Karpas-422 (cell line): ENCODE data around the gene PSME2. TPM values are rescaled to one million over a fixed set of nuclear protein-coding genes. Genes with fewer than 3 reads are reported as not detected.

Source experiments
- DNase-seq: peaks from one replicate; pipeline ENCODE4 v3.0.0-alpha.2; 2015
- H2AFZ ChIP-seq: fragments of 200-600 bp; sonication (generic); 2 replicates; pipeline ENCODE4 v1.6.1; 2014; ENCODE audit warnings: antibody characterized with exemption, low read length, mixed read lengths
- H3K27ac ChIP-seq: fragments of 200-600 bp; sonication (generic); 2 replicates; pipeline ENCODE4 v1.5.1; 2014; ENCODE audit warnings: mild to moderate bottlenecking, low read length, moderate library complexity
- H3K27me3 ChIP-seq: fragments of 200-600 bp; sonication (generic); 2 replicates; pipeline ENCODE4 v1.6.1; 2014; ENCODE audit warnings: low read length, mixed read lengths
- H3K36me3 ChIP-seq: fragments of 200-600 bp; sonication (generic); 2 replicates; pipeline ENCODE4 v1.6.1; 2014; ENCODE audit warnings: low read length, mixed read lengths; ENCODE audit not compliant: insufficient read depth
- H3K4me1 ChIP-seq: fragments of 200-600 bp; sonication (generic); 2 replicates; pipeline ENCODE4 v1.6.1; 2014; ENCODE audit warnings: mild to moderate bottlenecking, low read length, mixed read lengths
- H3K4me2 ChIP-seq: fragments of 200-600 bp; sonication (generic); 2 replicates; pipeline ENCODE4 v1.6.1; 2014; ENCODE audit warnings: low read length, low read depth, mild to moderate bottlenecking; ENCODE audit not compliant: poor library complexity, severe bottlenecking
- H3K4me3 ChIP-seq: fragments of 200-600 bp; sonication (generic); 2 replicates; pipeline ENCODE4 v1.5.1; 2014; ENCODE audit warnings: mild to moderate bottlenecking, antibody characterized with exemption, low read length, mixed read lengths
- H3K79me2 ChIP-seq: fragments of 200-600 bp; sonication (generic); 2 replicates; pipeline ENCODE4 v1.6.1; 2014; ENCODE audit warnings: mild to moderate bottlenecking, low read length, mixed read lengths
- H3K9ac ChIP-seq: fragments of 200-600 bp; sonication (generic); 2 replicates; pipeline ENCODE4 v1.6.0; 2014; ENCODE audit warnings: low read length
- H3K9me2 ChIP-seq: fragments of 200-600 bp; sonication (generic), shearing (Covaris generic); replicated peaks from 2 replicates; pipeline ENCODE4 v1.6.0; 2014; ENCODE audit warnings: mild to moderate bottlenecking, low read length, moderate library complexity; ENCODE audit not compliant: insufficient read depth
- H3K9me3 ChIP-seq: fragments of 300-700, 200-600 bp; sonication (generic); 2 replicates; pipeline ENCODE4 v1.6.1; 2014; ENCODE audit warnings: low read length, mixed read lengths
- H4K20me1 ChIP-seq: fragments of 200-600 bp; sonication (generic); 2 replicates; pipeline ENCODE4 v1.6.1; 2014; ENCODE audit warnings: mild to moderate bottlenecking, antibody characterized with exemption, low read length, low read depth; ENCODE audit not compliant: insufficient read depth
- total RNA-seq: library from RNA; depleted of rRNA; stranded (reverse); fragments of >200 nt; shearing (Covaris generic); gene quantifications from 2 replicates; pipeline ENCODE4 v1.2.3, GENCODE V29; 2014; ENCODE audit warnings: low replicate concordance

The PSME2 gene
- total RNA-seq, 1 experiment from 2014 or later, result 536 TPM

DNA sequence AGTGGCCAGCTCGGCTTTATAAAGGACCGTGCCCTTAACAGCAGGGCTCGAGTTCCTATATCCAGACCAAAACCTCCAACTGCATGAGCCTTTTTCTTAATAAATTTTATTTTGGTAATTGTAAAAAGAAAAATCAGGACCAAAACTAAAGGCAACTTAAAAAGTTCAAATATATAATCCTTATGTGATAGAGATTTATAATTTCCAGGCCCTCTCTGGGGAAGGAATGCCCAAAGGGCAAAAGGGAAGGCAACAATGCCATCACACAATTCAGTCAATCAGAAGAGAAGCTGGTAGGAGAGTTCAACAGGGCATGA lies 42.6 kb upstream of the PSME2 start:
- Histone ChIP-seq H4K20me1 (no peaks in the 10 kb centered on the region), H3K27me3 (no peaks in the 10 kb centered on the region), H3K9me3 (no peaks in the 10 kb centered on the region), H3K27ac (peak overlapping the region; percentile 64), H3K4me2 (peak overlapping the region; percentile 96), H3K79me2 (peaks cover 50% of the 10 kb centered on the region), H2AFZ (no peak overlapping the region), H3K4me3 (peak overlapping the region; percentile 72), H3K36me3 (peaks cover 40% of the 10 kb centered on the region), H3K9me2 (no peaks in the 10 kb centered on the region), H3K4me1 (peaks cover 28% of the 10 kb centered on the region), H3K9ac (peak overlapping the region; percentile 59)
- DNase-seq, result no peak

DNA sequence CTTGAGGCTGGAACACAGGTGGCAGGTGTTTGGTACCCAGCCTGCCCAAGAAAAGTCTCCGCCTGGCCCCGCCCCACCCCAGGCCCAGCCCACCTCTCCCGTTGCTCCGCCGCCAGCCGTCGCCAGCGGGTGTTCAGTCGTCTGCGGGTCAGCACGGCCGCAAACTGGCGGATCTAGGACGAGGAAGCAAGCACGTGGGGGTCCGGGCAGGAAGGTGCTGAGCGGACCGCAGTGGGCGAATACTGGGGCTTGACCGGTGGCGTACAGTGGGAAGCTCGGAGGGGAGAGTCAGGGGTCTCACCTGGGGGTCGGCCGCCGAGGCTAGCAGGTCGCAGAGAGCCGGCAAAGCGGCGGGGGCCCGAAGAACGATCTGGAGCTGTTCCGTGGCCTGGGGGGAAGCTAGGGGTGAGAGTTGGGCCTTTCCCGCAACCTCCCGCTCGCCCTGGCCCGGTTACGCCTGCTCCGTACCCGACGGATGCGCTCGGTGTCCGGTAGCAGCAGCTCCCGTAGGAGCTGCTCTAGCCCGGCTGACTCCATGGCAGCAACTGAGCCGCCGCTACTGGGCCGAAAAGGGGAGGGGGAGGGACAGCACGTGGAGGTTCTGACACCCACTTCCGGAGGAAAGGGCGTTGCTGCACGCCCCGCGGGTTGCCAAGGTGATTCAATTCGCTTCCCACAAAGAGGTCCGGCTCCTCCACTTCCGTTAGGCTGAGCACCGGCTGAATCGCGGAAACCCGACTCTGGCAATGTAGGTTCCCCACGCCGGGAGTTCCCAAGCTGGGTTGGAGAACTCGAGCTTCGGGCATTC lies 42.0 kb upstream of the PSME2 start, which contains the start of gene IPO4:
TSS of gene IPO4 (minus strand) at position 566 of the 808 bp plus-strand sequence. CDS start at position 537, 29 bp downstream.
- peaks cover 38% of the 10 kb centered on the region for H3K36me3 ChIP-seq
- H3K4me3 ChIP-seq, result peak within 1 kb of the TSS; percentile 72

DNA sequence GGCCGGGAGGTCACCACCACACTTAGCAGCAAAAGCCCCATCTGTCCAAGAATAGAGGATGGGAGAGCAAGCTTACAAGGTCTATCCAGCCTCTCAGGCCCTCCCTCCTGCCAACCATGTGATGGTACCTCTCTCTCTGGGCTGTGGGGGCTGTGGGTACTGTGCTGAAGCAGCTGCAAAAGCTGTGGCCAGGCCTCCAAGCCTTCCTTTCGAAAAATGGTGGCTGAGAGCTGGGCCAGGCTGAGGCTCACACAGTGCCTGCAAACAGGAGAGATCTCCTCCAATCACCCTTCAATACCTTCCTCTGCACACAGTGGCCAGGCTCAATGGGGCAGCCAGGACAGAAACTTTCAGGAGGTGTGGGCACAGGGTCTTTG lies 41.1 kb upstream of the PSME2 start:
- peak overlapping the region; percentile 72 for H3K4me3 ChIP-seq
- peak overlapping the region; percentile 96 for H3K4me2 ChIP-seq
- H2AFZ ChIP-seq, result no peak overlapping the region
- DNase-seq, result no peak
- H4K20me1 ChIP-seq, result no peaks in the 10 kb centered on the region
- H3K36me3 ChIP-seq, result peaks cover 32% of the 10 kb centered on the region
- H3K9me3 ChIP-seq, result no peaks in the 10 kb centered on the region
- H3K9ac ChIP-seq, result peak overlapping the region; percentile 82
- peaks cover 26% of the 10 kb centered on the region for H3K4me1 ChIP-seq
- no peaks in the 10 kb centered on the region for H3K9me2 ChIP-seq
- peak overlapping the region; percentile 44; the same call in 1 of the 2 replicates for H3K27ac ChIP-seq
- no peaks in the 10 kb centered on the region for H3K27me3 ChIP-seq
- peaks cover 41% of the 10 kb centered on the region for H3K79me2 ChIP-seq

More for the DNA sequence above, 42.0 kb upstream of the PSME2 start, which contains the start of gene IPO4:
- Histone ChIP-seq H4K20me1 (no peaks in the 10 kb centered on the region), H3K27me3 (no peaks in the 10 kb centered on the region), H2AFZ (no peak within 1 kb of the TSS), H3K4me1 (peaks cover 26% of the 10 kb centered on the region), H3K9ac (peak within 1 kb of the TSS; percentile 82), H3K27ac (peak within 1 kb of the TSS; percentile 64), H3K9me2 (no peaks in the 10 kb centered on the region), H3K4me2 (peak within 1 kb of the TSS; percentile 96), H3K9me3 (no peaks in the 10 kb centered on the region), H3K79me2 (peaks cover 47% of the 10 kb centered on the region)
- peak; percentile 100 for DNase-seq

DNA sequence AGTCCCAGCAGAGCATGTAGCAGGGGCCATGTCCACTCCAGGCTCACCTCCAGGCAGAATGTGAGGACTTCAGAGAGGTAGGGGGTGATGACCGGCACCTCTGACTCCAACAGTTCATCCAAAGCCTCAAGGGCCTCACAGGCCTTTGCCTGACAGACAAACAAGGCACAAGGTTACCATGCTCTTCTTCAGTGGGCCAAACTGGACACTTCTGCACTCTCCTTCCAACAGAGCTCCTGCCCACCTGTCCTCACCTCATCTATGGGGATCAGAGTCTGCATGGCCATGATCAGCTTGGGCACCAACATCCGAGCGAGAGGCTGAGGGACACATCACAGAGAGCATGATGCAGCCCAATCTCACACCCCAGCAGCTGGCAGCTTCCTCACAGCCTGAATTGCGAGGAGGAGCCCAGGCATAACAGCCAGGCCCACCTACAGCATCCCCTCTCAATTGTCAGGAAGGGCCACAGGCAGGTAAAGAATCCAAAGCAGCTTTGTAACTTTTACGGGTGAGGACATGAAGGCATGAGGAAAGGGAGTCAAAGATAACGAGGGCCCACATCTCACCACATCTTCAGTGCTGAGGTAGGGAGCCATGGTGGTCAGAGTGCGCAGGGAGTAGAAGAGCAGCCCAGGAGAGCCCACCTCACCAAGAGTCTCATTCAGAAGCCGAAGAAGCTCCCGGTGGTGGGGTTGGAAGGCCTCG lies 40.6 kb upstream of the PSME2 start:
- Histone ChIP-seq H3K79me2 (peaks cover 36% of the 10 kb centered on the region), H3K9me3 (no peaks in the 10 kb centered on the region), H3K9ac (peak overlapping the region; percentile 82), H3K27me3 (no peaks in the 10 kb centered on the region), H2AFZ (no peak overlapping the region), H3K4me1 (peaks cover 26% of the 10 kb centered on the region), H3K4me3 (peak overlapping the region; percentile 72; the same call in 1 of the 2 replicates), H3K4me2 (peak overlapping the region; percentile 96), H3K9me2 (no peaks in the 10 kb centered on the region), H3K36me3 (peaks cover 27% of the 10 kb centered on the region; the same call in 1 of the 2 replicates), H3K27ac (no peak overlapping the region), H4K20me1 (no peaks in the 10 kb centered on the region)
- DNase-seq, result no peak

DNA sequence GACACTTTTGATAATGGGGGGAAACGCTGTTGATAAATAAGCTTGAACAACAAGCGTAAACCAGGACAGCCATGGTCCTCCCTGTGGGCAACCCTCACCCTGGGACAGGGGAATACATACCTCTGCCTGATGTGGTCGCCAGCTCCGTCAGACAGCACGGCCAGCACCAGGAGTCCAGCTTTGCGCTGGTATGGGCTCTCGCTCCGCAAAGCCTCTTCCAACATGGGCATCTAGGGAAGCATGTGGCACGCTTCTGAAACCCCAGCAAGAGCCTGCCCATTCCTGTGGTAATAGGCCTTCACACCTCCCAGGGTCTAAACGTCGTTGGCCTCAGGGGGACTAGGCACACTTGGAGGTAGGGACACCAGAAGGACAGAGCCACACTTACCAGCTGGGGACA lies 39.3 kb upstream of the PSME2 start:
- no peak overlapping the region for H3K4me2 ChIP-seq
- peaks cover 26% of the 10 kb centered on the region for H3K79me2 ChIP-seq
- H2AFZ ChIP-seq, result no peak overlapping the region
- no peak overlapping the region for H3K4me3 ChIP-seq
- H3K9me3 ChIP-seq, result no peaks in the 10 kb centered on the region
- H3K9ac ChIP-seq, result no peak overlapping the region
- no peaks in the 10 kb centered on the region for H4K20me1 ChIP-seq
- DNase-seq, result no peak
- peaks cover 26% of the 10 kb centered on the region for H3K4me1 ChIP-seq
- no peak overlapping the region for H3K27ac ChIP-seq
- peaks cover 18% of the 10 kb centered on the region; the same call in 1 of the 2 replicates for H3K36me3 ChIP-seq
- no peaks in the 10 kb centered on the region for H3K9me2 ChIP-seq
- H3K27me3 ChIP-seq, result no peaks in the 10 kb centered on the region

DNA sequence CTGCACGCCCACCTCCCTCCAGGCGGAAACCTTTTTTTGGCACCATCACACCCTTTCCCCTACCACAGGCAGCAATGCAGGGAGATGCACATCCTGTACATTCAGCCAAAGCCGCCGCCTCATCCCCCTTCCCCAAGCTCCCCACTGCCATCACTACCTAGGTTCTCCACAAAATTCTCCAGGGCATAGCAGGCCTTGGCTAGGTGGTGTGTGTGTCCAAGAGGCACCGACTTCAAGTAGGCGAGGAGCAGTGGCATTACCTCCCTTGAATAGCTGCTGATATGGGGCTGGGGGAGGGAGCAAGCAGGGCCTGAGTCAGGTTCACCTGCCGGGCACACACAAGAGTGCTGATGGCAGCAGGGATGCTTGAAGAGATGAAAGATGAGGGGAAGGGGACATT lies 38.6 kb upstream of the PSME2 start:
- 0 out of 2 replicates have a peak, but pooled peaks cover under 1% of the 10 kb centered on the region for H4K20me1 ChIP-seq
- no peak for DNase-seq
- no peaks in the 10 kb centered on the region for H3K27me3 ChIP-seq
- H3K79me2 ChIP-seq, result peaks cover 26% of the 10 kb centered on the region
- H3K4me3 ChIP-seq, result no peak overlapping the region
- no peak overlapping the region for H3K4me2 ChIP-seq
- H3K9me2 ChIP-seq, result no peaks in the 10 kb centered on the region
- no peaks in the 10 kb centered on the region for H3K9me3 ChIP-seq
- H3K4me1 ChIP-seq, result peaks cover 25% of the 10 kb centered on the region
- no peak overlapping the region for H3K9ac ChIP-seq
- H3K36me3 ChIP-seq, result peaks cover 18% of the 10 kb centered on the region
- no peak overlapping the region for H3K27ac ChIP-seq
- no peak overlapping the region for H2AFZ ChIP-seq

DNA sequence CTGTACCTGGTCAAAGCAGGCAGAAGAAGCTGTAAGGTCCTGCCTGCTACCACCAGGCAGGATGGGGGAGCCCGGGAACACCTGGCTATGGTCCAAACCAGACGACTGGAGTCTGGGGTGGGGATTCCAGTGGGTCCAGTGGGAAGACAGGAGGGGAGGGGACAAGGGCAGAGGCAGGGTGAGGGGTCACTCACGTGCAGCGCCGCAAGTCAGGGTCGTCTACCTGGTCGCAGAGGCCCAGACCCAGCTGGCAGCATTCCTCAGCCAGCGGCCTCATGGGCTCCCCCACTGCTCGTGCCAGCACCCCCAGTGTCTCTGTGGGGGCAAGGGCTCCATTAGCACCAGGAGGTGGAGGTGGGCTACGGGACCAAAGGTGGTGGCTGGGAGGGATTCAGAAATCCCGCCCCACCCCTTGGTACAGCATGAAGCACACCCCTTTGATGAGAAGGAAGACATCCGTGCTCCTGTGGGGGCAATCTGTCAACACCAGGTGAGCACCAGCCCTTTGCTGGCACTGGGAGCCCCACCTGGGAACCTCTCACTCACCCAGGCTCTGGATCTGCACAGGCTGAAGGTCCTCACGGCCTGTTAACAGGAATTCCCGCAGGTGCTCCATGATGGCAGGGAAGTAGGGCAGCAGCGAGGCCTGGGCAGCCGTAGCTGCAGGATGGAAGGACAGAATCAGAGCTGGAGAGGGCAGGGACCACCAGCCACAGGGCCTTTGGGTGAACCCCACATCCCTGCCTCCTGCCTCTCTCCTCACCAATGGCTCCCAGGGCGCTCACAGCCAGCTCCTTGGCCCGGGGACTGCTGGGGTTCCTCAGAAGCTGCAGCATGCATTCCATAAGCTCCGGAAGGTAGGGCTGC lies 37.9 kb upstream of the PSME2 start:
- H3K9me2 ChIP-seq, result no peaks in the 10 kb centered on the region
- no peak overlapping the region for H2AFZ ChIP-seq
- peaks cover 18% of the 10 kb centered on the region for H3K4me1 ChIP-seq
- peaks cover 24% of the 10 kb centered on the region for H3K36me3 ChIP-seq
- no peaks in the 10 kb centered on the region for H3K27me3 ChIP-seq
- H3K4me2 ChIP-seq, result no peak overlapping the region
- H4K20me1 ChIP-seq, result 0 out of 2 replicates have a peak, but pooled peaks cover 4% of the 10 kb centered on the region
- H3K9me3 ChIP-seq, result no peaks in the 10 kb centered on the region
- H3K4me3 ChIP-seq, result no peak overlapping the region
- H3K9ac ChIP-seq, result no peak overlapping the region
- H3K79me2 ChIP-seq, result peaks cover 26% of the 10 kb centered on the region
- H3K27ac ChIP-seq, result no peak overlapping the region
- DNase-seq, result no peak
